ENCODE data around the gene OSMR. TPM values are rescaled to one million over a fixed set of nuclear protein-coding genes. Genes with fewer than 3 reads are reported as not detected.
A peak's percentile ranks its signal among the peaks of the same experiment; 100 is the strongest.

OSMR gene
- total and polyA plus RNA-seq, 9 of the 15 experiments (the other 6 are each of a cell fraction or from before 2014, with no cell fraction given), result 0.18 to 1.7 (median 0.94) TPM

- TF ChIP-seq HBP1 (CRISPR knock-in tag; IDR thresholded peaks at IDR 0.05) (no peak), EWSR1 (IDR thresholded peaks at IDR 0.05; ENCODE audit: borderline replicate concordance, low read depth, partially characterized antibody) (no peak), E4F1 (CRISPR knock-in tag; IDR thresholded peaks at IDR 0.05; ENCODE audit: borderline replicate concordance) (no peak), THRB (CRISPR knock-in tag; conservative IDR thresholded peaks at IDR 0.05) (no peak), ZBED1 (IDR thresholded peaks at IDR 0.05) (no peak), BRD4 (IDR thresholded peaks at IDR 0.05) (no peak), MAZ (CRISPR knock-in tag; conservative IDR thresholded peaks at IDR 0.05 in 1 of 2, IDR thresholded peaks at IDR 0.05 in 1 of 2) (peak in 1 of 2 experiments; percentile 64; a peak in 2 of 4 replicates), ZNF518B (CRISPR knock-in tag; IDR thresholded peaks at IDR 0.05) (no peak), IRF9 (tag; IDR thresholded peaks at IDR 0.05) (no peak), ZNF316 (IDR thresholded peaks at IDR 0.05) (no peak), FOXM1 (IDR thresholded peaks at IDR 0.05; ENCODE audit: low read depth) (0 out of 2 replicates have a peak, but pooled peaks have one; percentile 22), FOXM1 (CRISPR knock-in tag; IDR thresholded peaks at IDR 0.05; ENCODE audit: low read depth) (no peak), IRF2 (CRISPR knock-in tag; IDR thresholded peaks at IDR 0.05) (no peak)
These were observed 38.0 kb upstream of the OSMR start (continued) for GRCh38 chr5:38807570-38808483.
